GM12878 (cell line): Measurements from ENCODE around the gene OR10G6. TPM values are rescaled to one million over a fixed set of nuclear protein-coding genes. Genes with fewer than 3 reads are reported as not detected.

ENCODE experiments used
- ATAC-seq: fragments of 200-7000 bp; cut with Tn5 transposase; 3 replicates; pipeline ENCODE4 v1.9.1; 2020; ENCODE audit warnings: mild to moderate bottlenecking, moderate library complexity
- BruUV-seq: library from RNA; stranded (reverse); fragments of 400-500 nt; replicated peaks from 2 replicates; lab custom pipeline; 2021; lab: Mats Ljungman, UMichigan
- CTCF ChIA-PET: fragments of 300-600 bp; sonication (Branson Sonifier 250); formaldehyde crosslinking; extraction: SDS; loops from one replicate; lab custom pipeline; 2021; ENCODE audit warnings: inconsistent platforms; lab: Yijun Ruan, JAX
- POLR2A ChIA-PET: fragments of 350-600 bp; formaldehyde crosslinking; extraction: SDS; loops from one replicate; lab custom pipeline; 2021; ENCODE audit warnings: inconsistent platforms; lab: Charles Lee
- RAD21 ChIA-PET: fragments of 300-600 bp; sonication (Branson Sonifier 250); formaldehyde crosslinking; loops from one replicate; lab custom pipeline; 2023; ENCODE audit warnings: antibody characterized with exemption; ENCODE audit not compliant: unreplicated experiment; lab: Charles Lee
- SMC1A ChIA-PET: fragments of 300-600 bp; sonication (Branson Sonifier 250); formaldehyde crosslinking; loops from one replicate; lab custom pipeline; 2023; ENCODE audit not compliant: unreplicated experiment, uncharacterized antibody; lab: Charles Lee
- DNase-seq: peaks from one replicate; pipeline ENCODE4 v3.0.0-alpha.2; 2011; ENCODE audit warnings: low read depth, low spot score
- FAIRE-seq: peaks from 3 replicates; lab custom pipeline; 2011; peaks lifted over from hg19 to GRCh38; lab: Jason Lieb, UNC
- H2AFZ ChIP-seq: 2 replicates; pipeline ENCODE4 v1.6.0; 2011; ENCODE audit warnings: low read depth, low read length, control low read depth; ENCODE audit not compliant: control insufficient read depth
- H3K27ac ChIP-seq: 2 replicates; pipeline ENCODE4 v1.5.1; 2011; ENCODE audit warnings: control low read depth; ENCODE audit not compliant: control insufficient read depth, insufficient read depth
- H3K27me3 ChIP-seq, 2 experiments: replicated peaks in 1 of 2; 2 replicates each; pipeline versions ENCODE4 v1.6.0 to v1.6.1; 2011; ENCODE audit warnings: low read length in 1 of 2; ENCODE audit not compliant: control insufficient read depth in 2 of 2, insufficient read depth in 2 of 2
- H3K36me3 ChIP-seq, 2 experiments: 2 replicates each; pipeline ENCODE4 v1.5.1; 2011; ENCODE audit warnings: low read length in 1 of 2; ENCODE audit not compliant: control insufficient read depth in 2 of 2, insufficient read depth in 2 of 2
- H3K4me1 ChIP-seq: 2 replicates; pipeline ENCODE4 v1.6.1; 2011; ENCODE audit warnings: mild to moderate bottlenecking, low read length, moderate library complexity, mixed read lengths; ENCODE audit not compliant: control insufficient read depth, insufficient read depth
- H3K4me2 ChIP-seq: 2 replicates; pipeline ENCODE4 v1.6.0; 2011; ENCODE audit warnings: control low read depth; ENCODE audit not compliant: control insufficient read depth, insufficient read depth
- H3K4me3 ChIP-seq: fragments of 200-600 bp; sonication (generic); 2 replicates; pipeline ENCODE4 v1.5.1; 2016
- H3K79me2 ChIP-seq: 2 replicates; pipeline ENCODE4 v1.6.0; 2011; ENCODE audit warnings: low read length; ENCODE audit not compliant: control insufficient read depth, insufficient read depth
- H3K9ac ChIP-seq: 2 replicates; pipeline ENCODE4 v1.8.0; 2011; ENCODE audit warnings: low read length, control low read depth, mixed read lengths; ENCODE audit not compliant: control insufficient read depth, insufficient read depth
- H3K9me3 ChIP-seq: replicated peaks from 3 replicates; pipeline ENCODE4 v1.5.1; 2011; ENCODE audit warnings: mild to moderate bottlenecking, low read length; ENCODE audit not compliant: control insufficient read depth, insufficient read depth
- H4K20me1 ChIP-seq: 2 replicates; pipeline ENCODE4 v1.6.0; 2011; ENCODE audit not compliant: control insufficient read depth, insufficient read depth
- ATF3 ChIP-seq: IDR thresholded peaks from 2 replicates; pipeline ENCODE4 v1.6.1; 2011; ENCODE audit warnings: low read depth, mild to moderate bottlenecking, low read length, moderate library complexity, borderline replicate concordance; ENCODE audit errors: extremely low read depth
- CEBPB ChIP-seq, 2 experiments: fragments of 150-350 bp in 1 of 2; IDR thresholded peaks; 2 replicates each; pipeline ENCODE4 v1.6.1; 2012 to 2014; ENCODE audit warnings: low read depth in 2 of 2, low read length in 2 of 2, borderline replicate concordance in 1 of 2, inconsistent platforms in 1 of 2
- DPF2 ChIP-seq: fragments of 450-650 bp; IDR thresholded peaks from 2 replicates; pipeline ENCODE4 v1.6.1; 2017; ENCODE audit warnings: mild to moderate bottlenecking
- ELK1 ChIP-seq: IDR thresholded peaks from 2 replicates; pipeline ENCODE4 v1.6.1; 2012; ENCODE audit warnings: low read depth, low read length, improper control_type of control experiment
- GATAD2B ChIP-seq: fragments of 450-650 bp; conservative IDR thresholded peaks from 2 replicates; pipeline ENCODE4 v1.6.1; 2017; ENCODE audit warnings: low read depth, mild to moderate bottlenecking, moderate library complexity
- KDM1A ChIP-seq: fragments of 200-600 bp; sonication (generic); IDR thresholded peaks from 2 replicates; pipeline ENCODE4 v1.6.1; 2016; ENCODE audit warnings: borderline replicate concordance
- MEF2A ChIP-seq: IDR thresholded peaks from 2 replicates; pipeline ENCODE4 v1.6.1; 2011; ENCODE audit warnings: low read depth, mild to moderate bottlenecking, low read length, moderate library complexity; ENCODE audit not compliant: insufficient read depth
- MEF2B ChIP-seq: fragments of 450-650 bp; IDR thresholded peaks from 2 replicates; pipeline ENCODE4 v1.6.1; 2018; ENCODE audit warnings: mild to moderate bottlenecking, moderate library complexity; ENCODE audit not compliant: partially characterized antibody, poor library complexity, severe bottlenecking
- NBN ChIP-seq: fragments of 450-650 bp; IDR thresholded peaks from 2 replicates; pipeline ENCODE4 v1.6.1; 2016
- POLR2A ChIP-seq: IDR thresholded peaks from 2 replicates; pipeline ENCODE4 v1.6.1; 2011; ENCODE audit warnings: low read depth, mild to moderate bottlenecking, low read length
- PRDM15 ChIP-seq: fragments of 450-650 bp; formaldehyde crosslinking; IDR thresholded peaks from 2 replicates; pipeline ENCODE4 v1.4.0; 2020; ENCODE audit warnings: mild to moderate bottlenecking, moderate library complexity
- RFX5 ChIP-seq: IDR thresholded peaks from 2 replicates; pipeline ENCODE4 v1.6.1; 2011; ENCODE audit warnings: low read depth, low read length, improper control_type of control experiment
- TBL1XR1 ChIP-seq: IDR thresholded peaks from 2 replicates; pipeline ENCODE4 v1.6.1; 2012; ENCODE audit warnings: low read depth, low read length, improper control_type of control experiment
- TCF3 ChIP-seq: IDR thresholded peaks from 2 replicates; pipeline ENCODE4 v1.6.1; 2012; ENCODE audit warnings: low read depth, mild to moderate bottlenecking, low read length, borderline replicate concordance; ENCODE audit not compliant: insufficient read depth
- ZNF217 ChIP-seq: fragments of 450-650 bp; IDR thresholded peaks from 2 replicates; pipeline ENCODE4 v1.6.1; 2017; ENCODE audit warnings: antibody characterized with exemption, mild to moderate bottlenecking
- ZNF592 ChIP-seq: fragments of 450-650 bp; IDR thresholded peaks from 2 replicates; pipeline ENCODE4 v1.6.1; 2017; ENCODE audit warnings: mild to moderate bottlenecking, moderate library complexity
- whole genome bisulfite sequencing: methylation state at CpG from one replicate; pipeline ENCODE4 v1.1.6; 2016; ENCODE audit warnings: low lambda C conversion rate; ENCODE audit not compliant: insufficient replicate concordance, insufficient coverage; ENCODE audit errors: missing lambda C conversion rate; 5-methylcytosine and 5-hydroxymethylcytosine counted together
- in situ Hi-C: fragments of 300-500 bp; cut with MboI; formaldehyde crosslinking; loops from 9 replicates; pipeline ENCODE4 v1.14.3; 2018; ENCODE audit warnings: mixed read lengths
- intact Hi-C: fragments of 100-400 bp; cut with micrococcal nuclease; formaldehyde crosslinking; loops from one replicate; pipeline ENCODE4 v1.14.2; 2022; ENCODE audit not compliant: unreplicated experiment
- polyA plus RNA-seq, 11 experiments: library from polyadenylated mRNA; depleted of rRNA in 4 of 11; unstranded in 6 of 11; stranded (reverse) in 5 of 11; fragments of >200 nt; fragmentation: Nextera tagmentation in 4 of 11; fragmentation: Illumina TruSeq in 1 of 11; extraction: Ambion mirVana in 4 of 11; extraction: Trizol in 1 of 11; gene quantifications; 1 replicate in 1 of 11; 2 replicates in 10 of 11; pipeline versions ENCODE4 v1.2.1 to v1.2.3, GENCODE V29; 2011 to 2016; ENCODE audit warnings: inconsistent platforms in 2 of 11, missing spikeins in 2 of 11, low read depth in 1 of 11
- total RNA-seq, 4 experiments: library from RNA; depleted of rRNA in 3 of 4; stranded (reverse); fragments of >200 nt in 3 of 4; fragmentation: Illumina TruSeq in 1 of 4; extraction: Trizol in 1 of 4; gene quantifications; 2 replicates each; pipeline versions ENCODE4 v1.2.1 to v1.2.3, GENCODE V29; 2013 to 2021

The OR10G6 gene
- total and polyA plus RNA-seq, 10 of the 15 experiments (the other 5 are each of a cell fraction or from before 2014, with no cell fraction given) = not detected

GRCh38 chr11:124012697-124013096 lies 17.7 kb upstream of the OR10G6 start, which contains the start of gene OR10G4:
TSS of gene OR10G4 (plus strand) at chr11:124012997. CDS start at chr11:124015575, 2,578 bp downstream.
- H3K27me3 ChIP-seq = no peaks in the 10 kb centered on the region
- no peaks in the 10 kb centered on the region for H3K9me3 ChIP-seq
- H4K20me1 ChIP-seq = no peaks in the 10 kb centered on the region
- CTCF ChIA-PET = no interaction called here
- SMC1A ChIA-PET = no interaction called here
- no peak for TF ChIP-seq ELK1
- TF ChIP-seq CEBPB (IDR thresholded peaks at IDR 0.05; ENCODE audit: borderline replicate concordance in 1 of 2, low read depth in 2 of 2, low read length in 2 of 2) = no peak
- TF ChIP-seq POLR2A = no peak
- no peak for TF ChIP-seq PRDM15 (CRISPR knock-in tag)
- no peak for TF ChIP-seq ZNF217
- TF ChIP-seq ATF3 = no peak
- TF ChIP-seq KDM1A = no peak
- TF ChIP-seq DPF2 = no peak
- no peak for TF ChIP-seq RFX5
- no peak for TF ChIP-seq GATAD2B
- no peak for TF ChIP-seq MEF2B
- TF ChIP-seq MEF2A = no peak
- no peak for TF ChIP-seq NBN
- TF ChIP-seq TBL1XR1 = no peak
- TF ChIP-seq ZNF592 = no peak
- TF ChIP-seq TCF3 = no peak
- TF ChIP-seq, all 136 proteins: peak for 0
- H3K27ac ChIP-seq = no peak within 1 kb of the TSS
- intact Hi-C loops = no loop called here
- in situ Hi-C loops = no loop called here
- no peak for FAIRE-seq
- POLR2A ChIA-PET = no interaction called here
- no peak within 1 kb of the TSS for H2AFZ ChIP-seq
- BruUV-seq = no TSS peak
- ATAC-seq = no peak
- no peaks in the 10 kb centered on the region for H3K4me1 ChIP-seq
- H3K4me2 ChIP-seq = no peak within 1 kb of the TSS
- no peak within 1 kb of the TSS for H3K9ac ChIP-seq
- RAD21 ChIA-PET = no interaction called here
- no peak for DNase-seq
- H3K36me3 ChIP-seq = no peaks in the 10 kb centered on the region
- no peak within 1 kb of the TSS for H3K4me3 ChIP-seq
- 4% methylated on average over 2 of the region's 2 CpGs for WGBS
- H3K79me2 ChIP-seq = no peaks in the 10 kb centered on the region
